Activated naive CD8-positive, alpha-beta T cell (primary cell): ENCODE results near the gene HOTAIR.

Experiments used
- H3K27ac Mint-ChIP-seq: one replicate; pipeline ENCODE4 v1.8.0; 2021; ENCODE audit warnings: mixed read lengths
- H3K27me3 Mint-ChIP-seq: one replicate; pipeline ENCODE4 v1.8.0; 2021; ENCODE audit warnings: mixed read lengths
- H3K36me3 Mint-ChIP-seq: one replicate; pipeline ENCODE4 v1.8.0; 2021; ENCODE audit warnings: mixed read lengths
- H3K4me1 Mint-ChIP-seq: one replicate; pipeline ENCODE4 v1.8.0; 2021; ENCODE audit warnings: low read depth, mixed read lengths
- H3K4me3 Mint-ChIP-seq: one replicate; pipeline ENCODE4 v1.8.0; 2021; ENCODE audit warnings: mild to moderate bottlenecking, mixed read lengths
- H3K9me3 Mint-ChIP-seq: one replicate; pipeline ENCODE4 v1.8.0; 2021; ENCODE audit warnings: low read depth, mixed read lengths

The HOTAIR gene

DNA sequence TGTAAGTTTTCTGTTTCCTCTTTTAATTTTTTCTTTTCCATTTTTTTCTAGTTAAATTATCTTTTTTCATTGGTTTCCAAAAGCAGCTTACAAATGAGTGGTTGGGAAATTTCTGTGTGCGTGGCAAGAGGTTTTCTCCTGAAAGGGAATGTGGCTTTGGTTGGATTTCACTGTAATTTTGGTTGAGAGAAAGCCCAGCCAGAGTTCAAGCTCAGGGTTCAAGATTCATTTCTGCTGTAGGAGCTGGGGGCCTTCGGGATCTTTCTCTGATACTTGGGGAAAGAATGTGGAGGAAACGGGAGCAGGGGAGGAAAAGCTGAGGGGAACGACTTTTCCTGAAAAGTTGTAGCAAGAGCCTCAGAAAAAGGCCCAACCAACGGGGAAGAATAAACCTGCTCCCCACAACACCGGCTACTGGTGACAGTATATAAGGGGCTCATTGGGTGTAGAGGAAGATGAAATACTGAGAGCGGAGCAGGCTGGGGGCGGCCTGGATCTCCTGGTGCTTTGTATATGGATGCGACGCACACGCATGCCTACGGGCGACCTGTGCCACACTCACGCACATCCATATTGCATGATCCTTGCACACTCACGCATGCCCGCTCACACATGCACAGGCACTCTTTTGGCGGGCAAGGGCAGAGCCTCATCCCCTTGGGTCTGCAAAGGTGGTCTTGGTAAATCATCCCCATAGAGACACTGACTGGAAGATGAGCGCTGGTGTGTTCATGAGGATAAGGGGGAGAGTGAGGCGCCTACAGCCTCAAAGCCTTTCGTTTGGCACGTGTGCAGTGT is 12.1 kb upstream of the HOTAIR start:
- peaks cover 33% of the 10 kb centered on the region for H3K4me1 Mint-ChIP-seq
- H3K4me3 Mint-ChIP-seq: peak overlapping the region; percentile 38
- no peaks in the 10 kb centered on the region for H3K9me3 Mint-ChIP-seq
- no peak overlapping the region for H3K27ac Mint-ChIP-seq
- H3K27me3 Mint-ChIP-seq: peaks cover 67% of the 10 kb centered on the region
- H3K36me3 Mint-ChIP-seq: no peaks in the 10 kb centered on the region

DNA sequence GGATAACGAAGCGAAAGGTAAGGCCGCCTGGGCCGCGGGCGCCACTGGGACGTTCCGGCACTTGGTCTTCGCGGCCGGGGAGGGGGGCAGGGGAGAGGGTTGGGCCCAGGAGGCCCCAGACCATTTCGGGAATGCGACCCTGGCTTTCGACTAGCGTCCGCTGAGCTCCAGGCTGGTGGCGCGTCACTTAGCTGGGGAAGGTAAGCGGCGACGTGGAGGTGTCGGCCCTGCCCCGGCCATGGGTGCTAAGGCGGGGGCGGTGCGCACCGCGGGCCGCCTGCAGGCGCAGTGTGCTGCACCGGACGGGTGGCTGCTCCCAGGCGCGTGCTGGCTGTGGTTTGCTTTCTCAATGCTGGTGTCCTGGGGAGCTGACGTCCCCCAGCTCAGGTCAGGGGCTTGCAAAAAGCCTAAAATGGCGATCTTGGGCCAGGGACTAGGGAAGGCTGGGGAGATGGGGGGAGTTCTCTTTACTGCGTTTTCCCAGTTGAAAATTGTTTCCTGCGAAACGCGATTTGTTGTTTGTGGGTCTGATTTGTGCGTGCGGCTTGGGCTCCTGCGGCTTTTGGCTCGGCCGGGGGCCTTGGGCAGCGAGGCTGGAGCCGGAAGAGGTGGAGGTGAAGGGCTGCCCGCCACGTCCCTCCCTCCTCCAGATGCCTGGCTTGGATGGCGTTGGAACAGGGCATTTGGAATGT is 11.4 kb upstream of the HOTAIR start:
- H3K4me1 Mint-ChIP-seq: peaks cover 33% of the 10 kb centered on the region
- no peaks in the 10 kb centered on the region for H3K9me3 Mint-ChIP-seq
- H3K36me3 Mint-ChIP-seq: no peaks in the 10 kb centered on the region
- no peak overlapping the region for H3K27ac Mint-ChIP-seq
- peak overlapping the region; percentile 38 for H3K4me3 Mint-ChIP-seq
- peaks cover 68% of the 10 kb centered on the region for H3K27me3 Mint-ChIP-seq

DNA sequence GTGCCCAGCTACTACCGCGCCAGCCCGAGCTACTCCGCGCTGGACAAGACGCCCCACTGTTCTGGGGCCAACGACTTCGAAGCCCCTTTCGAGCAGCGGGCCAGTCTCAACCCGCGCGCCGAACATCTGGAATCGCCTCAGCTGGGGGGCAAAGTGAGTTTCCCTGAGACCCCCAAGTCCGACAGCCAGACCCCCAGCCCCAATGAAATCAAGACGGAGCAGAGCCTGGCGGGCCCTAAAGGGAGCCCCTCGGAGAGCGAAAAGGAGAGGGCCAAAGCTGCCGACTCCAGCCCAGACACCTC is 10.9 kb upstream of the HOTAIR start:
- peaks cover 70% of the 10 kb centered on the region for H3K27me3 Mint-ChIP-seq
- H3K4me3 Mint-ChIP-seq: peak overlapping the region; percentile 71
- no peak overlapping the region for H3K27ac Mint-ChIP-seq
- H3K4me1 Mint-ChIP-seq: peaks cover 37% of the 10 kb centered on the region
- H3K9me3 Mint-ChIP-seq: no peaks in the 10 kb centered on the region
- H3K36me3 Mint-ChIP-seq: no peaks in the 10 kb centered on the region

DNA sequence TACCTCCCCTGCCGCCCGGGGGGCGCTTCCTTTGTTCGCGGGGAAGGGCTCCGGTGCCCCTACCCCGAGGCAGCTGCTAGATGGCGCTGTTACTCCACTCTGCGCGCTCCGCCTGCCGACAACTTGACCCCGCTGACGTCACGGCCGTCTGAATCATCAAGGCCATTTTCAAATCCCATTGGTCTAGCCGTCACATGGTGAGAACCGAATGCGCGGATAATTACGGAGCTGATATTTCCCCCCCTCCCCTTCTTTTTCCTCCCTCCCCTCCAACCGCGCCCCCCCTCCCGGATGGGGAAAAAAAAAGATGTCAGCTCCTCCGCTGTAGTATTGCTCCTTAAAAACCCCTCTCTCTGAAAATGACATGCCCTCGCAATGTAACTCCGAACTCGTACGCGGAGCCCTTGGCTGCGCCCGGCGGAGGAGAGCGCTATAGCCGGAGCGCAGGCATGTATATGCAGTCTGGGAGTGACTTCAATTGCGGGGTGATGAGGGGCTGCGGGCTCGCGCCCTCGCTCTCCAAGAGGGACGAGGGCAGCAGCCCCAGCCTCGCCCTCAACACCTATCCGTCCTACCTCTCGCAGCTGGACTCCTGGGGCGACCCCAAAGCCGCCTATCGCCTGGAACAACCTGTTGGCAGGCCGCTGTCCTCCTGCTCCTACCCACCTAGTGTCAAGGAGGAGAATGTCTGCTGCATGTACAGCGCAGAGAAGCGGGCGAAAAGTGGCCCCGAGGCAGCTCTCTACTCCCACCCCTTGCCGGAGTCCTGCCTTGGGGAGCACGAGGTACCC is 10.3 kb upstream of the HOTAIR start, which contains the start of gene HOXC10:
HOXC10 (plus strand) TSS at position 246 of the 791 bp plus-strand sequence; CDS start at position 360, 114 bp downstream.
- no peaks in the 10 kb centered on the region for H3K9me3 Mint-ChIP-seq
- peaks cover 37% of the 10 kb centered on the region for H3K4me1 Mint-ChIP-seq
- no peaks in the 10 kb centered on the region for H3K36me3 Mint-ChIP-seq
- peak within 1 kb of the TSS; percentile 71 for H3K4me3 Mint-ChIP-seq
- H3K27ac Mint-ChIP-seq: no peak within 1 kb of the TSS
- H3K27me3 Mint-ChIP-seq: peaks cover 69% of the 10 kb centered on the region

DNA sequence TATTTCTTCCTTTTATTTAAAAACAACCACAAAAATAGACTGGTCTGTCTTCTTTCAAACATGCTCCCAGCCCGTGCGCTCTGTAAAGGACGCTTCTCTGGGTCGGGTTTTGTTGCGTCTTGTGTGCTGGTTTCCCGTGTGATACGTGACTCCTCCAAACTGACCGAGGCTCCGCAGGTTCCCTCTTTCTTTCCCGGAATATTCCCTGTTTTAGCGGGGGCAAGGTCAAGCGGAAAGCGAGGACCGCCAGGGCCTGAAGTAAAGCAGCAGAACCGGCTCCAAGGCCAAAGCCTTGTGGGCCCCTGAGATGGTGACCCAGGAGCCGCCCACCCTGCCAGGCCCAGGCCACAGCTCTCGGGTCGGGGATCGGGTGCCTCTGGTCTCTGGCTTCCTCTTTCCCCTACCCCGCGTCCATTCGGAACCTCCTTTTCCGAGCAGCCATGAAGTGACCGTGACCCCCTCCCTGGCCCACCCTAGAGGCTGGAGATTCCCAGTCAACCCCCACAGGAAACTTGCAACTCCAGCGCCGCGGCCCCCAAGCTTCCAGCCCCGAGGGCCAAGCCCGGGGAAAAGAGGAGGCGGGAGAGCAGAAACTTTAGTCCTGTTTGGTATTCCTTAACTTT is 9.3 kb upstream of the HOTAIR start:
- Mint-ChIP-seq H3K36me3 (no peaks in the 10 kb centered on the region), H3K27me3 (peaks cover 69% of the 10 kb centered on the region), H3K9me3 (no peaks in the 10 kb centered on the region), H3K4me1 (peaks cover 27% of the 10 kb centered on the region), H3K4me3 (no peak overlapping the region), H3K27ac (no peak overlapping the region)

DNA sequence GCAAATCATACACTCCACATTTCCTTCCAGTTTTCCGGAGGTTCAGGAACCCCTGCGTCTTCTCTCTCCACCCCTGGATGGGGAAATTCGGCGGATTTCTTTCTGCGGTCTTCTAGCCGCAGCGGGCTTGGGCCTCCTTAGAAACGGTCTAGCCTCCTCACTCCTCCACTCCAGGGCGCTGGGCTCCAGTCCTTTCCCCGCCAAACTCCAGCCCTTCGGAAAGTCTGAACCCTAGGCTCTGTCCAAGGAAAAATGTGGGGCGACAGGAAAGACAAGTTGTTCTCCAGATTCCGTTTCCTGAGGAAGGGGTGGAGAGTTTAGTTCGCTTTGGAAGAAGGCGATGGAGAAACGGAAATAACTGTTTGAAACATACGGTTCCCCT is 8.8 kb upstream of the HOTAIR start:
- Mint-ChIP-seq H3K27ac (no peak overlapping the region), H3K4me3 (no peak overlapping the region), H3K27me3 (peaks cover 70% of the 10 kb centered on the region), H3K4me1 (peaks cover 25% of the 10 kb centered on the region), H3K9me3 (no peaks in the 10 kb centered on the region), H3K36me3 (no peaks in the 10 kb centered on the region)

DNA sequence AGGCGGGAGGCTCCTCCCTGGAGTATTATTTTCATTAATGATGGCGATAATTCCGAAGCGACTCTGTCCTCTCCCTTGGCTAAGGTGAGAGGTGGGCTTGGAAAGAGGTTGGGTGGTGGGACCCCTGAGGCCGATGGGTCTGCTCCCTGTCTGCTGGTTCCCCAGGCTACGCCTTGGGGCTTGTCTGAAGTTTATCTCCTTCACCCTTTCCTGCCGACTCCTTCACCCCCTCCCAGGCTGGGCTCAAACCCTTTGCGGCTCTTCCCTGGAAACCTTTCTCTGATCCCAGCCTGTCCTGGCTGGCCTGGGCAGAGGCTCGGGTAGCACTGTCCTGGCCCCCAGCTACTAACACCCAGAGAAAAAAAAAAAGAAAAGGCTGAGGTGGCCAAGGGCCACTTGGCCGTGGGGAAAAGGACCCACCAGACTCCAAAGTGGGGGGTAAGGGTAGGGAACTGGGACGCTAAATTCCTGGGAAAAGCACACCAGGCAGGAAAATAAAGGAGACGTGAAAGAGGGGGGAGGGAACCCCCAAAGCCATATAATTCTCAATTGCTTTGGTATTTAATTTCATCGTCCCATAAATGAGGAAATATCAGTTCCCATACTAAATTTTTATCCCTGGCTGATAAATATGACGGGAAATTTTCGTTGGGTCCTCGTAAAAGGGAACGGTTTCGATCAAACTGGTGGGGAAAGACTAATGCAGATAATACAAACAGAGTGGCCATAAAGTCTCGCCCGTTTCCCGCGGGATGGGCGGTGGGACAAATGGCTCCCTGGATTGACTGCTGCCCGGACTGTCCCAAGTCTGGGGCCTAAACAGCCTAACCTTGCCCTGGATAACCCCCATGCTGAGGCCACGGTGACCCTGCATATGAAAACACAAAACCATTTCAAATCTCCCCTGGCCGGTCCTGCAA is 8.2 kb upstream of the HOTAIR start:
- H3K36me3 Mint-ChIP-seq: no peaks in the 10 kb centered on the region
- H3K27me3 Mint-ChIP-seq: peaks cover 68% of the 10 kb centered on the region
- no peak overlapping the region for H3K4me3 Mint-ChIP-seq
- peaks cover 25% of the 10 kb centered on the region for H3K4me1 Mint-ChIP-seq
- no peak overlapping the region for H3K27ac Mint-ChIP-seq
- H3K9me3 Mint-ChIP-seq: no peaks in the 10 kb centered on the region

DNA sequence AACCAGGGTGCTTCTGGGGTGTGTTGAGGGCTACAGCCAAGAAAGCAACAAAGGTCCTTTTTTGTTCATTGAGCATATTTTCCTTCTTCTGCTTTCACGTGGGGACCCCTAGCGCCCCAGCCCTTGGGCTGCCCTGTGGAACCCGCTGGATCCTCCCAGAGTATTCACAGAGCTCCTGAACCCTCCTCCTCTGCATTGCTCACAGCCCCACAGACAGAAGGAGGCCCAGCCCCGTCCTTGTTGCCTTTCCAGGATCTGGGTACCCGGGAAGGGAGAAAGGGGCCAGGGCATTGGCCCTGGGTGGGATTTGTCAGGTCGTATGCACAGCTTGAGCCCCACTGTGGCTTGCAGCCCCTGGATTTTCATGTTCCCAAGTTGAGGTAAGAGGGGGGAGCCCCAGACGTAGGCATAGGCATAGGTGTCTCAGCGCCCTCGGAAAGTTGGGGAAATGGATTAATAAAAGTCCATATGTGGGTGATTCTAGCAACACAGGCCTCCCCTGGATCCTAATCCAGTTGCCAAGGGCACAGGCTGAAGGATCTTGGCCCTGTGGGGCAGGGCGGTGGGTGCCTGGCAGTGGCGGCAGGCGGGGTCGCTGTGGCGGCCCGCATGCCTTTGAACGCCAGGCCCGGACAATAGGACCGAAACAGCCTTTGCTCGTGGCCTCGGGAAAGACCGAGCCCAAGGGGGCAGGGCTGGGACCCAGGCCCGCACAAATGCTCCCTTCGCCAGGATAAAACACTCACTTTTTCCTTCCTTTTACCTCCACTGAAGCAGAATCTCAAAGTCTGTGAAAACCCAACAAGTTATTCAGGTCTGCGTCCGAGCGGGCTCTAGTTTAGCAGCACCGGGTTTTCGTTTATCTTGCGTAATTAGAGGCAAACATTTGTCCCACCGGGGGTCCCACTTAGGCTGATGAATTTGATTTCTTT is 7.1 kb upstream of the HOTAIR start:
- H3K9me3 Mint-ChIP-seq: no peaks in the 10 kb centered on the region
- peaks cover 67% of the 10 kb centered on the region for H3K27me3 Mint-ChIP-seq
- H3K4me1 Mint-ChIP-seq: peaks cover 25% of the 10 kb centered on the region
- no peaks in the 10 kb centered on the region for H3K36me3 Mint-ChIP-seq
- H3K27ac Mint-ChIP-seq: no peak overlapping the region
- no peak overlapping the region for H3K4me3 Mint-ChIP-seq

DNA sequence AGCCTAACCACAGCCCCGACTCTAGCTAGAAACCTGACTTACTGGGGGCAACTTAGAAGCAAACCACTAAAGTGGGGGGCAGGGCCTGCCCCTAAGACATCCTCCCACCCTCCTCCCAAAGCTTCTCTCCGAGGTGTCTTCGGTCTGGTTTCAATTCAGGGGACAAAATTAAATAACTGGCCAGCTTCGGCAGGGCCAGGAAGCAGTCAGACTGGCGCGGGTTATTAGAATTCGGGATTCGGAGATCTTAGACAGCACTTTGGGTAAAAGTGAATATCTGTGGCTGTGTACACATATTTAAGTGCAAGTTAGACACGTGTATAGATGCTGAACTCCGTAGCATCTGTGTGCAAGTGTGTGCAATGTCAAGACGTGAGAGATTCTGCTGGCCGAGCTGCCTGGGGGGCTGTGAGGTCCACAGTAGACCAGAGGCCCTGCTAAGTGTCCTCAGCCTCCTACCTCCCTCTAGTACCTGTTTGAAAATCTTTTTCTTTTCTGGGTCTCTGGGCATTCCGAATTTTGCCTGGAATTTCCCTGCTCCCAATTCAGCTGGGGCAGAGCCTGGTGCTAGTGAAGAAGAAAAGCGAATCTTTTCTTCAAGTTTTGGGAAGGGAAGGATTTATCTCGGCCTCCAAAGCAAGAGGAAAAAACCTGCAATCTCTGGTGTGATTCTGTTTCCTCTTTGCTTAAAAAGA is 6.2 kb upstream of the HOTAIR start:
- no peak overlapping the region for H3K27ac Mint-ChIP-seq
- H3K4me1 Mint-ChIP-seq: peaks cover 19% of the 10 kb centered on the region
- no peaks in the 10 kb centered on the region for H3K36me3 Mint-ChIP-seq
- H3K4me3 Mint-ChIP-seq: no peak overlapping the region
- peaks cover 65% of the 10 kb centered on the region for H3K27me3 Mint-ChIP-seq
- H3K9me3 Mint-ChIP-seq: no peaks in the 10 kb centered on the region

DNA sequence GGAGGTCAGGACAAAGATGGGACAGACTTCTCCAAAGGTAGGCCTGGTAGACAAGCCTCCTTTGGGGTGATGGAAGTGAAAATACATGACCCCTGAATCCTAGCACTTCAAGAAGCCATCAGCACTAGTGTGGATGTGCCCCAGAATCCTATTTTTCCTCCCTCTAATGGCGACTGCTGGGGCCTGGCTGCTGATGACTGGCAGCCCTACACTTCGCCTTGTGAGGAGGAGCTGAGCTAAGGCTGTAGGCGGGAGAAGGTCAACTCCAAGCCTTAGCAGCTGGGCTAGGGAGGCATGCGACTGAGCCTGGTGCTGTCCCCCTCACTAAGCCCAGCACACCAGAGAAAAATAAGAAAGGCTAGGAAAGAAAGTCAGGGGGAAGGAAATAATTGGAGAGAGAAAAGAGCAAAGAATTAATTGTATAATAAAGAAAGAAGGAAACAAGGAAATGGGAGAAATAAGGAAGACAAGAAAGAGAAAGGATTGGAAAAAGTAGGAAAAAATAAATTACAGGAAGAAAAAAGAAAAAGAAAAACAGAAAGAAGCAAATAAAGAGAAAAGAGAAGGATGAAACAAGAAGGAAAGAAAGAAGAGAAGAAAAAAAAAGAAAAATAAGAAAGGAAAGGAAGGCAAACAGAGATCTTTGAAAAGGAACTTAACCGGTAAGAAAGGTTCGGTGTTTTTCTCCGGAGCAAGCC is 5.5 kb upstream of the HOTAIR start:
- Mint-ChIP-seq H3K4me3 (no peak overlapping the region), H3K9me3 (no peaks in the 10 kb centered on the region), H3K27me3 (peaks cover 68% of the 10 kb centered on the region), H3K36me3 (no peaks in the 10 kb centered on the region), H3K4me1 (peaks cover 20% of the 10 kb centered on the region), H3K27ac (no peak overlapping the region)

DNA sequence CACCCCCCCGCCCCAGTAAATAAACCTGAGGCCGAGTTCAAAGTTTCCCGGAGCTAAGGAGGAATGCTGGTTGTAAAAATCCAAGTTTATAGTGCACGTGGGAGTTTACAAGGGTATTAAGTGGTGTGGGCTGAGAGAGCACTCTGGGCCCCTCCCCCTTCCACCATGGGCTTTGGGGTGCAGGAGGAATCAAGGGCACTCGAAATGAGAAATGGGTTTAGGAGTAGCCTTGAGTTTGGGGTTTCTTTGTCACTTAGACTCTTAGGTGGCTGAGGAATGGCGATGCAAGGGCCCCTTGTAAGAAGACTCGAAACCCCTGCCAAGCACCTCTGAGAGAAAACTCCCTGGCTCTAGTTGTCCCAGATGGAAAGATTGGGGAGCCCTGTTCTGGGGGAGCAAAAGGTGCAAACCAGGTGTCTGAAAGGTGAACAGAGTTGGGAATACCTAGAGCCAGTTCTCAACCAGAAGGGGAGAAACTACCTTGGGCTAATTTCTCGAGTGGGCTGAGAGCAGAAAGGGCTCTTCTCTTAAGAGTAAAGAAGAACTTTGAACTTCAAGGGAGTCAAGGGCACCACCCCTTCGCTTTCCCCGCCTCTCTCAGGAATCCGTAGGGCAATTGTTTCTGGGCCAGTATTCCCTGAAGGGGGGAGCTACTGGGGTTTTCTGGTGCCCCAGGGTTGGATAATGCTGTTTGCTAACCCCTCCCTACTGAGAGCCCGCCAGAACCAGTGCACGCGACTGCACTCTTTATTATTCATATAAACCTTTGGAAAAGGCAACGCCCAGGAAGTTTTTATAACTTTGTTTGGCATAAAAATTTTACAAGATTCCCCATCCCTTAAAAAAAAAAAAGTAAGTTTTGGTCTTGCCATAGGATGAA is 4.0 kb upstream of the HOTAIR start:
- Mint-ChIP-seq H3K9me3 (no peaks in the 10 kb centered on the region), H3K36me3 (no peaks in the 10 kb centered on the region), H3K4me3 (no peak overlapping the region), H3K27me3 (peaks cover 64% of the 10 kb centered on the region), H3K27ac (no peak overlapping the region), H3K4me1 (peaks cover 19% of the 10 kb centered on the region)
